Endothelial cell of umbilical vein (primary cell): ENCODE results near the gene IGSF11. TPM values are rescaled to one million over a fixed set of nuclear protein-coding genes. Genes with fewer than 3 reads are reported as not detected.

Source experiments
- BruUV-seq: library from RNA; stranded (reverse); fragments of 400-500 nt; replicated peaks from 2 replicates; lab custom pipeline; 2021; lab: Mats Ljungman, UMichigan
- CTCF ChIA-PET: fragments of 300-600, 350-600 bp; sonication (Branson Sonifier 250); formaldehyde crosslinking; loops from one replicate; lab custom pipeline; 2021; ENCODE audit warnings: antibody characterized with exemption, inconsistent platforms; lab: Charles Lee
- POLR2A ChIA-PET: fragments of 300-600, 350-600 bp; sonication (Branson Sonifier 250); formaldehyde crosslinking; loops from one replicate; lab custom pipeline; 2021; ENCODE audit warnings: antibody characterized with exemption, inconsistent platforms; lab: Charles Lee
- DNase-seq: peaks from one replicate; pipeline ENCODE4 v3.0.0-alpha.2; 2011; ENCODE audit warnings: low read depth, low spot score
- FAIRE-seq: peaks from 2 replicates; lab custom pipeline; 2011; peaks lifted over from hg19 to GRCh38; lab: Jason Lieb, UNC
- H2AFZ ChIP-seq: 2 replicates; pipeline ENCODE4 v1.6.0; 2012; ENCODE audit warnings: low read depth, low read length, control low read depth, inconsistent platforms
- H3K27ac ChIP-seq: 2 replicates; pipeline ENCODE4 v1.5.1; 2011; ENCODE audit warnings: low read depth, mild to moderate bottlenecking, control low read depth, low read length, moderate library complexity; ENCODE audit not compliant: insufficient read depth
- H3K27me3 ChIP-seq, 2 experiments: 2 replicates each; pipeline versions ENCODE4 v1.6.0 to v1.6.1; 2011; ENCODE audit warnings: low read length in 2 of 2, mixed read lengths in 1 of 2; ENCODE audit not compliant: control insufficient read depth in 2 of 2, insufficient read depth in 2 of 2
- H3K36me3 ChIP-seq, 2 experiments: 2 replicates in 1 of 2; 3 replicates in 1 of 2; pipeline ENCODE4 v1.5.1; 2011; ENCODE audit warnings: low read length in 2 of 2, mild to moderate bottlenecking in 1 of 2, moderate library complexity in 1 of 2; ENCODE audit not compliant: control insufficient read depth in 2 of 2, insufficient read depth in 2 of 2; ENCODE audit errors: extremely low read depth in 1 of 2
- H3K4me1 ChIP-seq: 3 replicates; pipeline ENCODE4 v1.5.1; 2011; ENCODE audit warnings: mild to moderate bottlenecking, low read length; ENCODE audit not compliant: control insufficient read depth, insufficient read depth; ENCODE audit errors: extremely low read depth
- H3K4me2 ChIP-seq: 2 replicates; pipeline ENCODE4 v1.6.1; 2011; ENCODE audit warnings: low read length, control low read depth, mixed read lengths; ENCODE audit not compliant: insufficient read depth
- H3K4me3 ChIP-seq, 3 experiments: fragments of 200-600 bp in 1 of 3; sonication (generic), shearing (Covaris generic) in 1 of 3; replicated peaks in 1 of 3; 2 replicates each; pipeline ENCODE4 v1.5.1; 2011 to 2016; ENCODE audit warnings: control low read depth in 3 of 3, low read length in 3 of 3, mild to moderate bottlenecking in 2 of 3, inconsistent platforms in 1 of 3, low read depth in 1 of 3, moderate library complexity in 1 of 3; ENCODE audit not compliant: insufficient read depth in 1 of 3
- H3K79me2 ChIP-seq: 2 replicates; pipeline ENCODE4 v1.6.0; 2012; ENCODE audit warnings: low read length, inconsistent platforms; ENCODE audit not compliant: control insufficient read depth, insufficient read depth
- H3K9ac ChIP-seq: replicated peaks from 2 replicates; pipeline ENCODE3; 2011; ENCODE audit warnings: low read length, control low read depth; ENCODE audit not compliant: insufficient read depth; ENCODE audit errors: extremely low read depth
- H3K9me1 ChIP-seq: replicated peaks from 3 replicates; pipeline ENCODE4 v1.6.0; 2011; ENCODE audit warnings: mild to moderate bottlenecking, low read length; ENCODE audit not compliant: control insufficient read depth, insufficient read depth; ENCODE audit errors: extremely low read depth
- H3K9me3 ChIP-seq: replicated peaks from 2 replicates; pipeline ENCODE4 v1.5.1; 2012; ENCODE audit warnings: low read length, inconsistent platforms; ENCODE audit not compliant: control insufficient read depth, insufficient read depth
- H4K20me1 ChIP-seq: replicated peaks from 2 replicates; pipeline ENCODE3; 2011; ENCODE audit warnings: mild to moderate bottlenecking, low read length; ENCODE audit not compliant: control insufficient read depth, insufficient read depth; ENCODE audit errors: extremely low read depth
- EZH2 ChIP-seq: IDR thresholded peaks from 2 replicates; pipeline ENCODE4 v1.6.1; 2012; ENCODE audit warnings: borderline replicate concordance, low read depth, mild to moderate bottlenecking, moderate library complexity, low read length, inconsistent platforms; ENCODE audit not compliant: severe bottlenecking
- FOS ChIP-seq: IDR thresholded peaks from 2 replicates; pipeline ENCODE4 v1.6.1; 2011; ENCODE audit warnings: mild to moderate bottlenecking, low read length, moderate library complexity, borderline replicate concordance; ENCODE audit not compliant: insufficient read depth
- MYC ChIP-seq: IDR thresholded peaks from one replicate; pipeline ENCODE4 v1.6.1; 2011; ENCODE audit warnings: mild to moderate bottlenecking, low read depth, low read length
- POLR2A ChIP-seq: IDR thresholded peaks from 2 replicates; pipeline ENCODE4 v1.6.1; 2012; ENCODE audit warnings: low read depth, mild to moderate bottlenecking, control low read depth, low read length
- POLR2AphosphoS5 ChIP-seq: IDR thresholded peaks from 2 replicates; pipeline ENCODE4 v1.6.1; 2012; ENCODE audit warnings: low read depth, mild to moderate bottlenecking, control low read depth, low read length, moderate library complexity; ENCODE audit not compliant: insufficient read depth
- dilution Hi-C: fragments of 300-500 bp; cut with MboI; formaldehyde crosslinking; loops from one replicate; pipeline ENCODE4 v1.15.0; 2019; ENCODE audit warnings: low sequenced_read_pairs; ENCODE audit not compliant: extremely low pct_ligation_motif_present
- intact Hi-C: fragments of 100-400 bp; cut with micrococcal nuclease; formaldehyde crosslinking; loops from one replicate; pipeline ENCODE4 v1.10.0; 2022
- polyA plus RNA-seq, 4 experiments: library from polyadenylated mRNA; depleted of rRNA in 3 of 4; stranded (reverse) in 3 of 4; unstranded in 1 of 4; fragments of >200 nt; gene quantifications; 2 replicates each; pipeline versions ENCODE4 v1.2.1 to v1.2.3, GENCODE V29; 2011 to 2012; ENCODE audit warnings: missing spikeins in 1 of 4
- total RNA-seq: library from RNA; stranded (reverse); gene quantifications from 2 replicates; pipeline ENCODE4 v1.2.3, GENCODE V29; 2021
- TF ChIP-seq, protein P1 (sequence below), 2 donors: IDR thresholded peaks; 1 replicate in 1 of 2; 2 replicates in 1 of 2; pipeline ENCODE4 v1.5.1; 2011; ENCODE audit warnings: low read length in 2 of 2, mild to moderate bottlenecking in 2 of 2, moderate library complexity in 2 of 2, control low read depth in 1 of 2, inconsistent platforms in 1 of 2, low read depth in 1 of 2; ENCODE audit not compliant: insufficient read depth in 1 of 2; ENCODE audit errors: extremely low read depth in 1 of 2

IGSF11 gene
- total and polyA plus RNA-seq, 2 donors (not counting 3 experiments of a cell fraction or from before 2014, with no cell fraction given): not detected

DNA sequence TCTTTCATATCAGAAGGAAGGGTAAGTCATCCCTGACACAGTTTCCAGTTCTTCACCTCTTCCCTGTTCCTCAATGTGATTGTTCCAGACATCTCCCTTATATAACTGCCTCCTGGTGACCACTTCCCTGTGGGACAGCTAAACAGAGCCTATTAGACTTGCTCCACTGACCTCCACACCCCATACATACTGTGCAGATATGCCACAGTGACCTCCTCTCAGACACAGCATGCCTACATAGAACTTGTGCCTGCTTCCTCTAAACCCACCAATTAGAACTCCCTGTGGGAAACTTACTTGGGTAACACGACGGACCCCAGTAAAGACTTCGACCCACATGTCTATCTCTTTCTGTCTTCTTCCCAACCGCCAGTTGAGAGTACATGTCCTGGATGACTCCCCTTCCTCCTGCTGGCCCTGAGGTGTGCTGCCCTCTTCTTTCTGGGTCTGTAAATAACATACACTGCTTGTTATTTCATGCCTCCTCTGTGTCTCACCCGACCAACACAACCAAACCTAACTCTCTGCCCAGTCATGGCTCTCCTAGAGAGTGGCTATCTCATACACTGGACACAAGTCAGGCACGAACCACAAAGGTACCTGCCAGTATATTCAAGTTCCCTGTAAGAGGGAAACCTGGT lies 53.0 kb downstream of the IGSF11 start:
- Histone ChIP-seq H3K27ac (no peak overlapping the region), H3K4me3 (no peak overlapping the region), H3K9me3 (no peaks in the 10 kb centered on the region), H3K36me3 (no peaks in the 10 kb centered on the region), H3K9me1 (no peaks in the 10 kb centered on the region), H4K20me1 (no peaks in the 10 kb centered on the region), H2AFZ (no peak overlapping the region), H3K4me1 (no peaks in the 10 kb centered on the region), H3K27me3 (no peaks in the 10 kb centered on the region), H3K79me2 (no peaks in the 10 kb centered on the region), H3K9ac (no peak overlapping the region), H3K4me2 (no peak overlapping the region)
- ChIA-PET POLR2A (no interaction called here), CTCF (interaction anchor here (0.9 kb wide), 1 partner anchor 8 kb away, joined by 4 read pairs; no protein-coding TSS in a partner anchor)
- intact Hi-C loops (no loop called here), dilution Hi-C loops (no loop called here)
- no peak for DNase-seq
- TF ChIP-seq, protein P1, sequence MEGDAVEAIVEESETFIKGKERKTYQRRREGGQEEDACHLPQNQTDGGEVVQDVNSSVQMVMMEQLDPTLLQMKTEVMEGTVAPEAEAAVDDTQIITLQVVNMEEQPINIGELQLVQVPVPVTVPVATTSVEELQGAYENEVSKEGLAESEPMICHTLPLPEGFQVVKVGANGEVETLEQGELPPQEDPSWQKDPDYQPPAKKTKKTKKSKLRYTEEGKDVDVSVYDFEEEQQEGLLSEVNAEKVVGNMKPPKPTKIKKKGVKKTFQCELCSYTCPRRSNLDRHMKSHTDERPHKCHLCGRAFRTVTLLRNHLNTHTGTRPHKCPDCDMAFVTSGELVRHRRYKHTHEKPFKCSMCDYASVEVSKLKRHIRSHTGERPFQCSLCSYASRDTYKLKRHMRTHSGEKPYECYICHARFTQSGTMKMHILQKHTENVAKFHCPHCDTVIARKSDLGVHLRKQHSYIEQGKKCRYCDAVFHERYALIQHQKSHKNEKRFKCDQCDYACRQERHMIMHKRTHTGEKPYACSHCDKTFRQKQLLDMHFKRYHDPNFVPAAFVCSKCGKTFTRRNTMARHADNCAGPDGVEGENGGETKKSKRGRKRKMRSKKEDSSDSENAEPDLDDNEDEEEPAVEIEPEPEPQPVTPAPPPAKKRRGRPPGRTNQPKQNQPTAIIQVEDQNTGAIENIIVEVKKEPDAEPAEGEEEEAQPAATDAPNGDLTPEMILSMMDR (IDR thresholded peaks at IDR 0.05; ENCODE audit: extremely low read depth in 1 of 2, insufficient read depth in 1 of 2, low read depth in 1 of 2, low read length in 2 of 2): no peak
- TF ChIP-seq FOS (no peak), EZH2 (no peak), MYC (no peak), POLR2AphosphoS5 (no peak), POLR2A (no peak)
- FAIRE-seq: no peak
- BruUV-seq: no TSS peak
